Measurements from ENCODE around the gene SND1. TPM values are rescaled to one million over a fixed set of nuclear protein-coding genes. Genes with fewer than 3 reads are reported as not detected.

Gene SND1
- total RNA-seq, 2 donors from 2014 or later: 91.0 to 111 TPM

- no peak for ATAC-seq (ENCODE audit: insufficient number of reproducible peaks, low FRiP score, low read depth)
Observed at GRCh38 chr7:127882313-127882920, 230.4 kb downstream of the SND1 start.

DNA sequence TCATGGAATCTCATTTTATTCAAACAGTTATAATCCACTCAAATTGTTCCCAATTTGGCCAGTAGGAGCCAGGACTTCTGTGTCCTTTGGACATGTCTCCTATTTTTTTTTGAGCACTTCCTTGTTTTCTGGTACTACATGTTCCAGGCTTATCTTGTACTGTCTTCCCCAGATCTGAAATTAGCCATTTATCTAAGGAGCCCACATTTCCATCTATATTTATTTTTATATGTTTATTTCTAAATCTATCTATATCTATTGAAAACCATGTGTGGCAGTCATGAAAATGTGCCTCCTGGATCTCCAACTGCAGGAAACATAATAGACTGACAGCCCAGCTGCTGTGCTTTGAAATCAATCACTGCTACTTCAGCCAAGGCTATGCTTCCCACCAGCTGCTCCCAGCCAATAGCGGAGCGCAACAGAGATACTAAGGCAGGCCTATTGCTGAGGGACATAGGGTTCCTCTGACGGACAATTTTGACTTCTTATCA lies 232.1 kb downstream of the SND1 start:
- H3K27me3 ChIP-seq (replicated peaks; ENCODE audit: insufficient read depth): no peaks in the 10 kb centered on the region
- no peak for TF ChIP-seq CTCF (IDR thresholded peaks at IDR 0.05)
- no peak for ATAC-seq (ENCODE audit: insufficient number of reproducible peaks, low FRiP score, low read depth)
- H3K36me3 ChIP-seq: no peaks in the 10 kb centered on the region
- no peak overlapping the region for H3K27ac ChIP-seq
- no peak overlapping the region for H3K4me3 ChIP-seq
- H3K4me1 ChIP-seq (ENCODE audit: control insufficient read depth in 1 of 2, low read depth in 2 of 2): peaks cover 25 to 42% of the 10 kb centered on the region in 2 donors
- no peak for DNase-seq (ENCODE audit: low spot score)
- no peaks in the 10 kb centered on the region for H3K9me3 ChIP-seq

More at GRCh38 chr7:127882313-127882920, 230.4 kb downstream of the SND1 start:
- Histone ChIP-seq H3K9me3 (no peaks in the 10 kb centered on the region), H3K27ac (no peak overlapping the region), H3K27me3 (replicated peaks; ENCODE audit: insufficient read depth) (no peaks in the 10 kb centered on the region), H3K36me3 (no peaks in the 10 kb centered on the region), H3K4me1 (ENCODE audit: control insufficient read depth in 1 of 2, low read depth in 2 of 2) (peaks cover 25 to 42% of the 10 kb centered on the region in 2 donors), H3K4me3 (no peak overlapping the region)
- TF ChIP-seq CTCF (IDR thresholded peaks at IDR 0.05): no peak
- DNase-seq (ENCODE audit: low spot score): no peak

DNA sequence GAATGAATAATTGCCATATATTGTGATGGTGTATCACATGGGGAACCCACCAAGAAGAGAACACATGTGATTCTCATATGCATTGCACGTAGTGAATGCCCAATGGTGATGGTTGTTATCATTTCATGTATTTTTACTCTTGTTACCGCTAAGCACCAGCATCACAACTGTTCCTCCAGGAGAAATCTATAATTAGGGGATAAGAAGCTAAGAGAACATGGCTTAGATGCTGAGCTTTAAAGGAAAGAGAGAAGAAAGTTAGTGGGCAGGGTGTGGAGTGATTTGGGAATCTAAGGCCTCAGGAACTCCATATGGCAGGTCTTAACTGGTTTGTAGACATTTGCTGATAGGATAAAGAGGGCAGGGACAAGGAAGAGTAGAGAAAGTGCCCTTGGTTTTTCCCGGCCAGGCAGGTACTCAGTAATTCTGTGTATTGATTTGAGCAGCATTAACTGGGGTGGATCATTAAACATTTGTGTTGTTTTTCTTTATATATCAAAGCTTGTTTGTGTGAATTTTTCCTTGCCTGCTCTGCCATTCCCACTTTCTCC lies 233.3 kb downstream of the SND1 start:
- Histone ChIP-seq H3K27ac (no peak overlapping the region), H3K9me3 (no peaks in the 10 kb centered on the region), H3K4me1 (ENCODE audit: control insufficient read depth in 1 of 2, low read depth in 2 of 2) (peaks cover 25 to 42% of the 10 kb centered on the region in 2 donors), H3K27me3 (replicated peaks; ENCODE audit: insufficient read depth) (no peaks in the 10 kb centered on the region), H3K36me3 (no peaks in the 10 kb centered on the region), H3K4me3 (no peak overlapping the region)
- DNase-seq (ENCODE audit: low spot score): no peak
- no peak for TF ChIP-seq CTCF (IDR thresholded peaks at IDR 0.05)
- no peak for ATAC-seq (ENCODE audit: insufficient number of reproducible peaks, low FRiP score, low read depth)

DNA sequence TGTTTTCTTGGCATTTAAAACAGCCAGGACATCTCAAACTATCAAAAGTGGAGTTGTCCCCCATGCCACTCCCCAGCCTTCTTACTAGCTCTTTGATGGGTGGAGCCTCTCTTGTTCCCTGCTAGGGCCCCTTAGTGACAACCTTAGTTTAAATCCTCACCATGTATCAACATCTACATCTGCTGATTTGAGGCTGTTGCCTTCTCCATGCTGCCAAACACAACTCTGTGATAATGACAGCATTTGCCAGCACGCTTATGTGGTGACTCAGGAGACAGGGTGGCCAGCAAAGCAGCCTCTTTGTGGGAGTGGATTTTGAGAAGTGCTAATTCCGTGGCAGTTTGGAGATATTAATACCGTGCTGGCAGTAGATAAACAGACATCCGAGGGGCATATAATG lies 233.8 kb downstream of the SND1 start:
- Histone ChIP-seq H3K9me3 (no peaks in the 10 kb centered on the region), H3K4me3 (no peak overlapping the region), H3K4me1 (ENCODE audit: control insufficient read depth in 1 of 2, low read depth in 2 of 2) (peaks cover 25 to 42% of the 10 kb centered on the region in 2 donors), H3K36me3 (no peaks in the 10 kb centered on the region), H3K27me3 (replicated peaks; ENCODE audit: insufficient read depth) (no peaks in the 10 kb centered on the region), H3K27ac (no peak overlapping the region)
- no peak for TF ChIP-seq CTCF (IDR thresholded peaks at IDR 0.05)
- DNase-seq (ENCODE audit: low spot score): peak; percentile 19
- no peak for ATAC-seq (ENCODE audit: insufficient number of reproducible peaks, low FRiP score, low read depth)

- H3K27me3 ChIP-seq (replicated peaks; ENCODE audit: insufficient read depth): no peaks in the 10 kb centered on the region
- no peaks in the 10 kb centered on the region for H3K36me3 ChIP-seq
- ATAC-seq (ENCODE audit: insufficient number of reproducible peaks, low FRiP score, low read depth): no peak
- TF ChIP-seq CTCF (IDR thresholded peaks at IDR 0.05): no peak
- no peak overlapping the region for H3K4me3 ChIP-seq
- peaks cover 25 to 42% of the 10 kb centered on the region in 2 donors for H3K4me1 ChIP-seq (ENCODE audit: control insufficient read depth in 1 of 2, low read depth in 2 of 2)
- DNase-seq (ENCODE audit: low spot score): no peak
- H3K9me3 ChIP-seq: no peaks in the 10 kb centered on the region
- H3K27ac ChIP-seq: no peak overlapping the region
Observed at GRCh38 chr7:127886248-127886647, 234.3 kb downstream of the SND1 start.
